Fibroblast of skin of abdomen (primary cell): Measurements from ENCODE around the gene C6orf163. TPM values are rescaled to one million over a fixed set of nuclear protein-coding genes. Genes with fewer than 3 reads are reported as not detected.
"Not testable (repeated sequence)": the region's sequence is repeated elsewhere in the genome, so short reads cannot be mapped to it uniquely, and the experiment has no call there.

Experiments
- DNase-seq: peaks from one replicate; pipeline ENCODE4 v3.0.0-alpha.2; 2013
- polyA plus RNA-seq, 2 experiments: library from polyadenylated mRNA; unstranded; fragments of 120-200 nt; gene quantifications; one replicate each; pipeline ENCODE4 v1.2.1, GENCODE V29; 2013; ENCODE audit not compliant: insufficient read length in 2 of 2

The C6orf163 gene
- polyA plus RNA-seq (2013, experiment 1 of 2; ENCODE audit: insufficient read length) = 0.91 TPM
- polyA plus RNA-seq (2013, experiment 2 of 2; ENCODE audit: insufficient read length) = 0.99 TPM

- DNase-seq = no peak
These were observed at the start of gene C6orf163 for GRCh38 chr6:87344731-87345130. TSS of gene C6orf163 (plus strand) at chr6:87344813. CDS start at chr6:87345100, 287 bp downstream.

DNA sequence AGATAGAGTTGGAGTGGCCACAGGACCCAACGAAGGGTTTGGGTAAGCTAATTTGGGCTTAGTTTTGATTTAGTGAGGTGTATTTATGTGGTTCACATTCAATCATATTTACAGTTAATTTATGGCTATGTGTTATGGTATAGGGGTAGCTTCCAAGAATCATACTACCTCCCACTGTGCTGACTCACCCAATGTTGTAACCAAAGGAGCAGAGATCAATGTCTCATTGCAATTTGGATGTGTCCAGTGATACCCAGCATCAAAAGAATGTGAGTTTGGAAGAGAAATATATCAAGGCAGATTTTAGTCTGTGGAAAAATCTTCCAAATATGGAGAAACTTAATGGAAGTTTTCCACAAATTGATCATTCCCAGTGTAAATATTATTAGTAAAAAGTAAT lies 47.5 kb upstream of the C6orf163 start:
- peak; percentile 52 for DNase-seq

DNA sequence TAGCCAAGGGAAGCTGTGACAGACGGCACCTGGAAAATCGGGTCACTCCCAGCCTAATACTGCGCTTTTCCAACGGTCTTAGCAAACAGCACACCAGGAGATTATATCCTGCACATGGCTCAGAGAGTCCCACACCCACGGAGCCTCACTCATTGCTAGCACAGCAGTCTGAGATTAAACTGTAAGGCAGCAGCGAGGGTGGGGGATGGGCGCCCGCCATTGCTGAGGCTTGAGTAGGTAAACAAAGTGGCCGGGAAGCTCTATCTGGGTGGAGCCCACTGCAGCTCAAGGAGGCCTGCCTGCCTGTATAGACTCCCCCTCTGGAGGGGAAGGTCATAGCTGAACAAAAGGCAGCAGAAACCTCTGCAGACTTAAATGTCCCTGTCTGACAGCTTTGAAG lies 43.3 kb upstream of the C6orf163 start:
- not testable (repeated sequence) for DNase-seq

GRCh38 chr6:87308970-87309369 lies 35.6 kb upstream of the C6orf163 start:
- no peak for DNase-seq

- DNase-seq = no peak
These were observed 31.8 kb upstream of the C6orf163 start for GRCh38 chr6:87312860-87313259.

- no peak for DNase-seq
These were observed 29.5 kb upstream of the C6orf163 start for GRCh38 chr6:87315071-87315470.

- DNase-seq = no peak
These were observed 25.2 kb upstream of the C6orf163 start for GRCh38 chr6:87319271-87319987.

DNA sequence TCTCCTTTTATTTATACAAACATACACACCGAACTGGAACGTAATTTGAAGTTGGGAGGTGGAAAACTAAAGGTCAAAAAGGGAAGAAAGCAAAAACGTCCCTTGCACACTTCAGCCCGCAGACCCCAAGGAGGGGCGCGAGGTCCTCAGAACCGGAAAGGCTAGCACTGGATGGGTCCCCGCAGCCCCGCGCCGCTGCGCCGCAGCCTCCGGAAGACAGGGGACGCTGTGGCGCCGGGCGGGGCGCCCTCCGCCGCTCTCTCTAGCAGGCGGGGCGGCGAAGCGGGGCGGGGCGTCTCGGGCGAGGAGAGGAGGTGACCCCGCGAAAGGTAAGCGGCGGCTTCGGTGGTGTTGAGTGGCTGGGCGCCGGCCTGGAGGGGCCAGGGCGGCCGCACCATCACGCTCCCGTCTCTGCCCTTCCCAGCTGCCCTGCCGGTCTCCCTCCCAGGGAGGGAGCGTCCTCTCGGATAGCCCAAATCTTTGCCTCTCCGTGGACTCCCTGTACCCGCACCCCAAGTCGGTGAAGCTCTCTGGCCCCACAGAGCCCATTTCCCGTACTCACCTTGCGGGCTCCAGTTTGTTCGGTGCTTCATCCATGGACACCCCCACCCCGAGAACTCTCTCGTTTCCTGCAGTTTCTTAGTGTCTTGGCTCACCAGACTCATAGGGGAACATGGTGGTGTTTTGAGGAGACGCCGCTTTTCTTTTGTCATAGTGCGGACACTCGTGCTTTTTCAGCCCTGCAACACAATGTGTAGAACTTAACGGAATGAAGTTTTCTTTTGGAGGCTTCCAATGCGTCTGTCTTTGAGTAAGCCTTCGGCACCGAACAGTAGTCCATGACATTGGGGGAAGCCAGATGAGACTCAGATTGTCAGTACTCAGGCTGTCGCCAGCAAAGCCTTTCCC lies 22.1 kb upstream of the C6orf163 start, which contains the start of gene SMIM8:
Gene SMIM8 (plus strand): TSS at position 285 of the 909 bp plus-strand sequence. CDS start 14,444 bp downstream, outside the sequence.
- DNase-seq = peak; percentile 72

GRCh38 chr6:87323880-87324279 lies 20.7 kb upstream of the C6orf163 start:
- DNase-seq = not testable (repeated sequence)

- DNase-seq = no peak
These were observed 13.7 kb upstream of the C6orf163 start for GRCh38 chr6:87330961-87331360.

DNA sequence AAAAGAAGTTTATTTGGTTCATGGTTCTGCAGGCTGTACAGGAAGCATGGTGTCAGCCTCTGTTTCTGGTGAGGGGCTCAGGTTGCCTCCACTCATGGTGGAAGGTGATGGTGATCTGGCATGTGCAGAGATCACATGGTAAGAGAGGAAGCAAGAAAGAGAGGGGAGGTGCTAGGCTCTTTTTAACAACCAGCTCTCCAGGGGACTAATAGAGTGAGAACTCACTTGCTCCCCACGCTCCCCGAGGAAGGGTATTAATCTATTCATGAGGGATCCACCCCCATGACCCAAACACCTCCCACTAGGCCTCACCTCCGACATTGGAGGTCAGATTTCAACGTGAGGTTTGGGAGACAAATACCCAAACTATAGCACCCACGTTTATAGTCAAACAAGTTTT lies 11.6 kb upstream of the C6orf163 start:
- DNase-seq = no peak

DNA sequence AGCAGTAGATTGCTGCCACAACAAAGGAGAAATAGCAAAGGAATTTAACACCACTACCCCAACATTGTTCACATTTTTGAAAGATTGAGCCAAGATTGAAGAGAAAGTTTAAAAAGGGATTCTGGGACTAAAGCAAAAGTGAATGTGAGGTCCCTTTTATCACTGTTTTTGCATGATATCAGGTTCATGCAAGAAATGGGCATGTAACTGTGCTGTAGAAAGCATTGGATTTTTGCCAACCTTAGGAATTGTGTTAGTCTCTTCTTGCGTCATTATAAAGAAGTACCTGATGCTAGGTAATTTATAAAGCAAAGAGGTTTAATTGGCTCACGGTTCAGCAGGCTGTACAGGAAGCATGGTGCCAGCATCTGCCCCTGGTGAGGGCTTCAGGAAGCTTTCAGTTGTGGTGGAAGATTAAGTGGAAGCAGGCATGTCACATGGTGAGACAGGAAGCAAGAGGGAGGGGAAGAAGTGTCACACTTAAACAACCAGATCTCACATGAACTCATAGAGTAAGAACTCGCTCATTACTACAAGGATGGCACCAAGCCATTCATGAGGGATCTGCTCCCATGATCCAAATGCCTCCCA lies 10.9 kb upstream of the C6orf163 start:
- DNase-seq = peak; percentile 27

DNA sequence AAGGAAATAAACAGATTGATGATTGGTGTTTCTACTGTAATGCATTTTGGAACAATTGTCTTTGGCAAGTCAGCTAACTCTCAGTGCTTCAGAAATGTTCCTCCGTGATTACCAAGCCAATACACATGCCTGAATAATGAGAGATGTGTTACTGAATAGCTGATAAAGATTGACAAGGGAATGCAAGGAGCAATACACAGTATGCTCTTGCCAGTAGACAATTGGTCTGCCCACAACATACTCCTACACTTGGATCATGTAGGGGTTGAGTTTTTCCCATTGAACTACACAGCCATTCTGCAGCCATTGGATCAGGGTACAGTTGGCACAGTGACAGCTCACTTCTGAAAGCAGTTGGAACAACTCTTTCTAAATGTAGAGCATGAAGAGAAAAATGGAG lies 9.9 kb upstream of the C6orf163 start:
- peak; percentile 3 for DNase-seq

- no peak for DNase-seq
These were observed 8.2 kb upstream of the C6orf163 start for GRCh38 chr6:87336367-87336766.

GRCh38 chr6:87340230-87340629 lies 4.4 kb upstream of the C6orf163 start:
- DNase-seq = no peak

DNA sequence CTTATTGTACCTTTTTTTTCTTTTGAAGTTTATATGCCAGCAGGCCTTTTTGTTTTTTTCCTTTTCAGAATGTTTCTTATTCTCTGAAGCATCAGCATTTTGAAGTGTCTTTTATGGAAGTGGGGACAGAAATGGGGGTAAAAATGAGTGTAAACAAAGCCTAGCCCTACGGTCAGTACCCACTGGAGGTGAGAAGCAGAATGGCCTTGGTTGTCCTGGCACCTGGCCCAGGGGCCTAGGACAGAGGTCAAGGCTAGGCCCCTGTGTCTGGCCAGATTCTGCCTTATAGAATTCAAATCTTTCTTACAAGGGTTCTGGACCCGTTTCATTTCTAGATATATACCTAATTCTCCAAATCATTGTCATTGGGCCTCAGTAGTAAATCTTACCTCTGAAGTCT lies 3.5 kb upstream of the C6orf163 start:
- no peak for DNase-seq

GRCh38 chr6:87341899-87342298 lies 2.7 kb upstream of the C6orf163 start:
- DNase-seq = no peak

DNA sequence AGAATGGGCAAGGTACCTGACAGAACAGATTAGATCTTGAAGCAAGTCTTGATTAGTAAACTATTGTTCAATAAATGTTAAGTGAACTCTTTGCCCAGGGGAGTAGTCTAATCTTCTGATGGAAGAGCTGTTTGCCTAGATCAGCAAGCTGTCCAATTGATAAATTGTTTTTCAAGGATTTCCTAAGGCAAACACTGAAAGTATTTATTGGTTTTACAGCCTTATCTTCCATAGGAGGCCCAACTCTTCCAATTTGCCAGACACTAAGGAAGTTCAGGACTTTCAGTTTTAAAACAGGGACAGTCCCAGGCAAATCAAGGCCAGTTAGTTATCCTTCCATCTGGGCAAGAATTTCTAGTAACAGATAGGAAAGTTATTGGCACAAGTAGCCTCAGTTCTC lies 1.8 kb upstream of the C6orf163 start:
- no peak for DNase-seq

DNA sequence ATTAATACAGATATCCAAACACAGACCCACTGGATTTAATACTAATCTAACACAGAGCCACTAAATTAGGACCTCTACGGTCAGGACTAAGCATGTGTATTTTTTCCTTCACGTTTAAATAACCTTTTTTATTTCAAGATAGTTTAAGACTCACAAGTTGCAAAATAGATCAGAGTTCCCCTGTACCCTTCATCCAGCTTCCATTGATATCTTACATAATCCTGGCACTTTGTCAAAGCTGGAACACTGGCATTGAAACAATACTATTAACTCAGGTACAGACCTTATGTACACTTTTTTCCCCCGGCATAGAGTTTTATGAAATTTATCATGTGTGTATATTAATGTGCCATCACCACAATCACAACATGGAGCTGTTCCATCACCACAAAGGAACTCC lies 2.1 kb downstream of the C6orf163 start:
- no peak for DNase-seq

DNA sequence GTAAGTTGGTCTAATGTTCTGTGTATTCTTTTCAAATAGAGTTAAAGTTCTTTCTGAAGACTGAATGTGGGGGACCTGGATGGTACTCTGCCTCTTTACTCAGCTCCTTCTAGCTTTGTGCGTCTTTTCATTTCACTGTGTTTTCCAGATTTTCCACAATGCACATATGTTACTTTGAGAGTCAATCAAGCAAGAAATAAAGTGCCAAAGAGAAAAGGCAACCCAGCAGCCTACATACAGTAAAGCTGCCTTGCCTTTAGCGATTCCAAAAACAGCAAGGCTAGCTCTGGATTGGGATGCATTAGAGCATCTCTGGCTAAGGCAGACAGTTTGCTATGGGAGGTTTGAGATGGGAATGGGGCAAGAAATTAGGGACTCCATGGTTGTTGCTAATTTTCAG lies 5.3 kb downstream of the C6orf163 start:
- no peak for DNase-seq

GRCh38 chr6:87350516-87350915 lies 5.9 kb downstream of the C6orf163 start:
- DNase-seq = peak; percentile 7

DNA sequence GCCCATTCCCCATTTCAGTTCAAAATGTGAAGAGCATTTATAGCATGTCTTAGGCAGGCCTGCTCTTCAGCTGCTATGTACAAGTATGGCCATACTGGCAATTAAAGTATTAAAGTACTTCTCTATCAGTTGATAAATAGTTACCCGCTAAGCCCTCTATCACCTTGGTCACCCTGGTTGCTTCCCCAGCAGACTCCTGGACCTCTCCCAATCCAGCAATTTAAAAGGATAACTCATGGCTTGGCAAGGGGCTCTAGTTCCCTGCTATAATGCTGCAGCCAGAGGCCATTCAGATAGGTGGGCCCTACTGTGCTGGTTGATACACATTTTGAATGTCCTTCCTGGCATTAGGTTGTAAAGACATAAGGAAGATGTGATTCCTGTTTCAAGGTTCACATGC lies 7.0 kb downstream of the C6orf163 start:
- DNase-seq = no peak

GRCh38 chr6:87356181-87356580 lies 11.6 kb downstream of the C6orf163 start:
- DNase-seq = no peak
